Measurements from ENCODE around the gene BICRAL.

Gene BICRAL

DNA sequence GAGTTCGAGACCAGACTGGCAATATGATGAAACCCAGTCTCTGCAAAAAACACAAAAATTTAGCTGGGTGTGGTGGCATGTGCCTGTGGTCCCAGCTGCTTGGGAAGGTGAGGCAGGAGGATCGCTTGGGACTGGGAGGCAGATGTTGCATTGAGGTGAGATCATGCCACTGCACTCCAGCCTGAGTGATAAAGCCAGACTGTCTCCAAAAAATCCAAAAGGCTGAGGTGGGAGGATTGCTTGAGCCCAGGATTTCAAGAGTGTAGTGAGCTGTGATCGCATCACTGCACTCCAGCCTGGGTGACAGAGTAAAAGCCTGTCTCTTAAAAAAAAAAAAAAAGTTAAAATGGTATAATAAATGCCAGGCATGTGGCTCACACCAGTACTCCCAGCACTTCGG lies 132.7 kb downstream of the BICRAL start:
- no peak for TF ChIP-seq CTCF (IDR thresholded peaks at IDR 0.05; ENCODE audit: low read depth, low read length)
- no peak for DNase-seq (ENCODE audit: low read depth in 2 of 2)
- H3K4me3 ChIP-seq (replicated peaks in 1 of 2; ENCODE audit: low read depth in 2 of 2, low read length in 2 of 2), result no peak overlapping the region

DNA sequence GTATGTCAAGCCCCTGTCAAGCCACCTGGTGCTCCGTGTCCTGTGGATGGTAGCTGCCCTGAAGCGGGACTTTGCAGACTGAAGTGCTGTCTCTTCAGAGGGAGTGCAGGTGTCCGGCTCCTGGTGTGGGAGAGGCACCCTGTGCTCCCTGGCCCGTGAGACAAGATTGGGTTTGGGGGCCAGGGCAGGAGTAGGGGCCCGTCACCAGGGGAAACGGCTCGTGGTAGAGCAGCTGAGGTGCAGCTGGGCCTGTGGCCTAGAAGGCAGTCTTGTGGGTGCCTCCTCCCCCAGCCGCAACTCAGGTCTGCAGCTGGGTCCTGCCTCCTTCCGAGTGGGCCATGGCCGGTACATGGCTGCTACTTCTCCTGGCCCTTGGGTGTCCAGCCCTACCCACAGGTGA lies 133.9 kb downstream of the BICRAL start, which contains the start of gene PTCRA:
TSS of gene PTCRA (plus strand) at position 322 of the 400 bp plus-strand sequence. CDS start at position 339, 17 bp downstream.
- H3K4me3 ChIP-seq (replicated peaks in 1 of 2; ENCODE audit: low read depth in 2 of 2, low read length in 2 of 2), result no peak within 1 kb of the TSS
- DNase-seq (ENCODE audit: low read depth in 2 of 2), result no peak
- TF ChIP-seq CTCF (IDR thresholded peaks at IDR 0.05; ENCODE audit: low read depth, low read length), result no peak

DNA sequence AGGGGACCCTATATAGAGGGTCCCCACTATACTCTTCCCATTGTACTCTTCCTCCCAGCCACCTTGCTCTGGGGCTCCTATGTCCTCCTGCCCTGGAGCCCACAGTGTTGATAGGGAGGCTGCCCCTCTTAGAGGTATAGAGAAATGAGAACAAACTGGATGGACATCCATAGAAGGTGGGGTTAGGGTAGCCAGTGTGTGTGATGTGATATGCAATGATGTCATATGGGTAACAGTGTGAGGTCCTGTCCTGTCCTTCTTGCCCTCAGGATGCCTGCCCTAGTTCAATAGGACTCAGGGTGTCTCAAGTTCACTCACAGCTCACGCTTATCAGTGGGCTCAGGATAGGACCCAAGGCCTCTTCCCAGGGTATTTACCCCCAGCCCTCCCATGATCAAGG lies 134.4 kb downstream of the BICRAL start:
- no peak overlapping the region for H3K4me3 ChIP-seq (replicated peaks in 1 of 2; ENCODE audit: low read depth in 2 of 2, low read length in 2 of 2)
- no peak for DNase-seq (ENCODE audit: low read depth in 2 of 2)
- TF ChIP-seq CTCF (IDR thresholded peaks at IDR 0.05; ENCODE audit: low read depth, low read length), result no peak

All from cardiac fibroblast (primary cell).